Erythroblast (primary cell): ENCODE measurements around the gene CKM.

Experiments used
- GATA1 ChIP-seq: IDR thresholded peaks from 2 replicates; pipeline ENCODE4 v1.6.1; 2011; ENCODE audit warnings: low read depth, mild to moderate bottlenecking, control low read depth, low read length, moderate library complexity
- POLR2A ChIP-seq: IDR thresholded peaks from 2 replicates; pipeline ENCODE4 v1.6.1; 2011; ENCODE audit warnings: mild to moderate bottlenecking, low read length

GRCh38 chr19:45345506-45345860 is 22.8 kb upstream of the CKM start:
- TF ChIP-seq POLR2A = no peak
- TF ChIP-seq GATA1 = no peak
